Ovary (tissue), 9 donors: ENCODE data around the gene ANKH. TPM values are rescaled to one million over a fixed set of nuclear protein-coding genes. Genes with fewer than 3 reads are reported as not detected.

Source experiments
- DNase-seq, 5 donors: peaks; one replicate each; pipeline ENCODE4 v3.0.0-alpha.2; 2019 to 2020
- H3K27ac ChIP-seq, 2 donors: fragments of 200-600 bp; one replicate each; pipeline versions ENCODE4 v1.5.1 to v1.8.0; 2019 to 2022
- H3K27me3 ChIP-seq: fragments of 200-600 bp; one replicate; pipeline ENCODE4 v1.8.0; 2022
- H3K36me3 ChIP-seq: fragments of 200-600 bp; sonication (generic); one replicate; pipeline ENCODE4 v1.5.1; 2019
- H3K4me1 ChIP-seq: one replicate; pipeline ENCODE4 v1.8.1; 2013; ENCODE audit warnings: mild to moderate bottlenecking, moderate library complexity; ENCODE audit not compliant: insufficient read depth
- H3K4me3 ChIP-seq: fragments of 200-600 bp; sonication (generic); one replicate; pipeline ENCODE4 v1.5.1; 2017
- H3K9me3 ChIP-seq, 2 donors: fragments of 200-600 bp in 1 of 2; sonication (generic) in 1 of 2; one replicate each; pipeline versions ENCODE4 v1.5.1 to v1.8.1; 2013 to 2019; ENCODE audit warnings: mild to moderate bottlenecking in 1 of 2, moderate library complexity in 1 of 2
- EP300 ChIP-seq: sonication (generic); formaldehyde crosslinking; IDR thresholded peaks from one replicate; pipeline ENCODE4 v1.6.1; 2017; ENCODE audit warnings: antibody characterized with exemption
- POLR2A ChIP-seq: fragments of 450-650 bp; IDR thresholded peaks from one replicate; pipeline ENCODE4 v1.6.1; 2017; ENCODE audit warnings: antibody characterized with exemption, mild to moderate bottlenecking, moderate library complexity
- WGBS, 3 donors: extraction: QIAGEN DNeasy Blood & Tissue Kit in 1 of 3; methylation state at CpG; one replicate each; pipeline versions ENCODE4 v1.1.5 to v1.1.7; 2013 to 2017; 5-methylcytosine and 5-hydroxymethylcytosine counted together
- intact Hi-C, 4 donors: fragments of 100-400 bp; cut with DNase I; formaldehyde crosslinking; loops; one replicate each; pipeline versions ENCODE4 v1.11.0 to v1.15.1; 2022 to 2023
- polyA plus RNA-seq, 2 donors: library from polyadenylated mRNA; stranded (reverse); fragments of 200-250 nt in 1 of 2; fragments of 350-450 nt in 1 of 2; fragmentation: Illumina TruSeq in 1 of 2; extraction: RNeasy Lipid Tissue Mini Kit (QIAGEN cat#74804) in 1 of 2; gene quantifications; one replicate each; pipeline ENCODE4 v1.2.3, GENCODE V29; 2013 to 2014
- total RNA-seq, 7 donors: library from RNA; depleted of rRNA in 2 of 7; stranded (reverse); fragments of >200 nt in 2 of 7; fragmentation: NEBNext Ultra II Directional in 3 of 7; extraction: Animal tissue kit (Norgen Biotek cat#: 25700) in 3 of 7; gene quantifications; one replicate each; pipeline versions ENCODE4 v1.1.0 to v1.2.4, GENCODE V29; 2016 to 2023
- TF ChIP-seq, protein P1 (sequence below), 3 donors: fragments of 450-650 bp in 2 of 3; fragments of 200-600 bp in 1 of 3; IDR thresholded peaks; one replicate each; pipeline versions ENCODE4 v1.5.1 to v1.8.0; 2016 to 2022; ENCODE audit warnings: antibody characterized with exemption in 3 of 3, mild to moderate bottlenecking in 1 of 3
- donor health status: DM: no; HTN: no; CAD: no; lungs with moderate emphysema.
- donor health status: DM: no; HTN: no; CAD: no.
- donor health status: Bipolar disorder and iron deficiency.
- donor health status: DM: yes; HTN: yes; CAD: no.
- donor health status: DM: no; HTN: no; CAD: no.
- donor health status: DM: yes; HTN: yes; CAD: no.

The ANKH gene
- total and polyA plus RNA-seq, 9 donors = 17.2 to 80.7 (median 44.6) TPM

DNA sequence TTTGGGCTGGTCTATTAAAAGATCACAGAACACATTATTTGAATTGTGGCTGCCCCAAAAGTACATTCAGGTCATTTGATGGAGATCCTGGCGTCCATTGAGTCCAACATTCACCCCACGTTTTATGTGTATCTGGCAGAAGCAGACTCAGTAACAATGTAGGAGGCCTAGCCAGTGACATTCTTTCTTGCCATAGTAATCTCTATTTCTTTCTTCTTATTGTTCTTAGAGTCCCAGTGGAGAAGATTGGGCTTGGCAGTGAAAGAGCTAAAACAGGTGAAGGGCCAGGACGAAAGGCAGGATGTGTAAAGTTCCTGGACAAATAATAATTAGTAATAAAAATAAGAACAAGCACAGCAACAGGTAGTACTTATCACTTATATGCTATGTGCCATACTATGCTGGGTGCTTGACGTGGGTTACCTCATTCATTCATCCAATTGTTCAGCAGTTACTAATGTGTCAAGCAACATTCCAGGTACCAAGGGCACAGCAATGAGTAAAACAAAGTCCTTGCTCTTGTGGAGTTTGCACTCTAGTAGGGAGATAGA, 12.6 kb upstream of the ANKH start:
- Histone ChIP-seq H3K27me3 (no peaks in the 10 kb centered on the region), H3K4me3 (no peak overlapping the region), H3K27ac (no peak overlapping the region), H3K4me1 (no peaks in the 10 kb centered on the region), H3K9me3 (no peaks in the 10 kb centered on the region), H3K36me3 (no peaks in the 10 kb centered on the region)
- TF ChIP-seq, protein P1, sequence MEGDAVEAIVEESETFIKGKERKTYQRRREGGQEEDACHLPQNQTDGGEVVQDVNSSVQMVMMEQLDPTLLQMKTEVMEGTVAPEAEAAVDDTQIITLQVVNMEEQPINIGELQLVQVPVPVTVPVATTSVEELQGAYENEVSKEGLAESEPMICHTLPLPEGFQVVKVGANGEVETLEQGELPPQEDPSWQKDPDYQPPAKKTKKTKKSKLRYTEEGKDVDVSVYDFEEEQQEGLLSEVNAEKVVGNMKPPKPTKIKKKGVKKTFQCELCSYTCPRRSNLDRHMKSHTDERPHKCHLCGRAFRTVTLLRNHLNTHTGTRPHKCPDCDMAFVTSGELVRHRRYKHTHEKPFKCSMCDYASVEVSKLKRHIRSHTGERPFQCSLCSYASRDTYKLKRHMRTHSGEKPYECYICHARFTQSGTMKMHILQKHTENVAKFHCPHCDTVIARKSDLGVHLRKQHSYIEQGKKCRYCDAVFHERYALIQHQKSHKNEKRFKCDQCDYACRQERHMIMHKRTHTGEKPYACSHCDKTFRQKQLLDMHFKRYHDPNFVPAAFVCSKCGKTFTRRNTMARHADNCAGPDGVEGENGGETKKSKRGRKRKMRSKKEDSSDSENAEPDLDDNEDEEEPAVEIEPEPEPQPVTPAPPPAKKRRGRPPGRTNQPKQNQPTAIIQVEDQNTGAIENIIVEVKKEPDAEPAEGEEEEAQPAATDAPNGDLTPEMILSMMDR (IDR thresholded peaks at IDR 0.05) = no peak
- no peak for TF ChIP-seq POLR2A
- DNase-seq = no peak
- intact Hi-C loops = no loop called here
- WGBS, 3 donors = 89 to 92% (median 90%) methylated on average over 4 of the region's 4 CpGs

DNA sequence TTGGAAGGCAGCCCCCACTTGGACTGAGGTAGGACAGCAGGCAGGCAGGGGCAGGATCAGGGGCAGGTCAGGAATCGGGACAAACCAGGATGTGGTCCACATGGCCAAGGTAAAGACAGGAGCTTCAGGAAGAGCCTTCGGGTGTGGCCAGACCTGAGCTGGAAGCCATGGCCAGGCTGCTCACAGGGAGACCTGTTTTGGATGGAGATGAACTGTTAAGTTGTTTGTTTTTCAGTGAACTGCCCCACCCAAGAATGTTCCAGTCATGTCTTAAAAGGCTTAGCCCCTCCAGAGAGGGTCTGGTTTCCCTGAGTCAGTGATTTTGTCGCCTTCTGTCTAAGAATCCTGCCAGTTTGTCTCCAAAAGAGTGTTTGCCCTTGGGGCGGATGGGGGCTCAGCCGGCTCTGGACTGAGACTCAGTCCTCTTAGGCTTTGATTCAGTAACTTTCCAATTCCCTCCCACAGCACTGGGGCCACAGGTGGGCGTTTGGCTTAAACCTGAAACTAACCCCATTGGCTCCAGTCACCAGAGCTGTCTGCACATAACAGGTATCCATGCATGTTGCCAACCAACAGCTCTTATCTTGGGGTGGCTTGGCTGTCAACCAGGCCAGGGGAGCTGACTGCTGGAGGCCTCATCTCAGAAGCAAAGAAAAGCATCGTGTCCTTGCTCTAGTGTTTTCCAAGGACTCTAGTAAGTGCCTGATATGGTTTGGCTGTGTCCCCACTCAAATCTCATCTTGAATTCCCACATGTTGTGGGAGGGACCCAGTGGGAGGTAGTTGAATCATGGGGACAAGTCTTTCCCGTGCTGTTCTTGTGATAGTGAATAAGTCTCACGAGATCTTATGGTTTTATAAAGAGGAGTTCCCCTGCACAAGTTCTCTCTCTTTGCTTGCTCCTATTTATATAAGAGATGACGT, 11.3 kb upstream of the ANKH start:
- Histone ChIP-seq H3K4me1 (no peaks in the 10 kb centered on the region), H3K4me3 (no peak overlapping the region), H3K36me3 (no peaks in the 10 kb centered on the region), H3K27me3 (no peaks in the 10 kb centered on the region), H3K9me3 (no peaks in the 10 kb centered on the region), H3K27ac (no peak overlapping the region)
- no peak for TF ChIP-seq EP300
- TF ChIP-seq, protein P1 (IDR thresholded peaks at IDR 0.05) = no peak
- 73 to 84% (median 76%) methylated on average over 10 of the region's 10 CpGs for WGBS, 3 donors
- DNase-seq = no peak
- intact Hi-C loops = no loop called here

DNA sequence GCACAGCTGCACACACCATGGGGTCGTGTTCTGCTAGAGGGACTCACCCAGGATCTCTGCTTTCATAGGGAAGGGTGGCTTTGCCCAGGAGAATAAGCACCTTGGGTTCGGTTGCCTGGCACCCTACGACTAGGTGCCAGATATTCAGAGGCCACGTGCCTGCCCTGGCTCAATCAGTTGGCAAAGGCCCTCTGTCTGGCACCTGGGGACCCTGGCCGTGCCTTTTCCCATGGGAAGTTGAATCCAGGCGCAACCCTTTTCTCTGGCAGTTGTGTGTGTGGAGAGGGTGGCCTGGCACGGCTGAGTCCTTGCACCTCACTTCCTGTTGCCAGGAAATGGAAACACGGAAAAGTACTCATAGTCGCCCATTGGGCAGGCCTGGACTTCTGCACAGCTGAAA, 10.2 kb upstream of the ANKH start:
- TF ChIP-seq, protein P1 (IDR thresholded peaks at IDR 0.05) = no peak
- TF ChIP-seq EP300 (no peak), POLR2A (no peak)
- Histone ChIP-seq H3K36me3 (no peaks in the 10 kb centered on the region), H3K9me3 (no peaks in the 10 kb centered on the region), H3K4me3 (no peak overlapping the region), H3K4me1 (no peaks in the 10 kb centered on the region), H3K27ac (no peak overlapping the region), H3K27me3 (no peaks in the 10 kb centered on the region)
- intact Hi-C loops = no loop called here
- no peak for DNase-seq
- 78 to 91% (median 87%) methylated on average over 9 of the region's 9 CpGs for WGBS, 3 donors

DNA sequence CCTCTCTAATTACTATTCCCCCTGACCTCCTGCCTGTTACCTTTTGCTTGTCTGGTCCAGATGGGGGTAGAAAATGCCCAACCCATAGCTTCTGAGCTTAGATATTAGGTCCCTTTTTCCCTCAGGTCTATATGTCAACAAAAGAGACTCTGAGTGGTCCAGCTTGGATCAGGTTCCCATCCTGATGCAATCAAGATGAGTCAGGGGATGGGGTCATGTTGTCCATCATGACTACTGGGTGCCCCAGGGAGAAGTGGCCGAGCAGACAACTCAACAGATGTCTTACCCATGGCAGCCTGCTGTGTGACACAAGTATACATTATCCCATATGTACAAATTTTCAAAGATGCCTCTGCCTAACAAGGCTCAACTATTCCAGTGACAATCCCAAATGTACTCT, 9.1 kb upstream of the ANKH start:
- Histone ChIP-seq H3K4me1 (no peaks in the 10 kb centered on the region), H3K36me3 (no peaks in the 10 kb centered on the region), H3K27me3 (no peaks in the 10 kb centered on the region), H3K9me3 (no peaks in the 10 kb centered on the region), H3K27ac (no peak overlapping the region), H3K4me3 (no peak overlapping the region)
- no peak for DNase-seq
- TF ChIP-seq POLR2A = no peak
- TF ChIP-seq EP300 = no peak
- TF ChIP-seq, protein P1 (IDR thresholded peaks at IDR 0.05) = no peak
- intact Hi-C loops = no loop called here
- WGBS, 3 donors = 67 to 95% (median 88%) methylated on average over 1 of the region's 1 CpG
